HCT116 (cell line): Measurements from ENCODE around the gene POPDC3. TPM values are rescaled to one million over a fixed set of nuclear protein-coding genes. Genes with fewer than 3 reads are reported as not detected.

Source experiments
- ATAC-seq: fragments of 200-7000 bp; cut with Tn5 transposase; 2 replicates; pipeline ENCODE4 v1.9.1; 2020; ENCODE audit warnings: mild to moderate bottlenecking, moderate library complexity
- BruUV-seq: library from RNA; stranded (reverse); fragments of 400-500 nt; replicated peaks from 2 replicates; lab custom pipeline; 2021; lab: Mats Ljungman, UMichigan
- CTCF ChIA-PET: fragments of 300-600 bp; sonication (Branson Sonifier 250); formaldehyde crosslinking; loops from one replicate; lab custom pipeline; 2021; ENCODE audit warnings: antibody characterized with exemption; lab: Charles Lee
- POLR2A ChIA-PET: fragments of 300-600, 350-600 bp; sonication (Branson Sonifier 250); formaldehyde crosslinking; loops from one replicate; lab custom pipeline; 2021; ENCODE audit warnings: antibody characterized with exemption; lab: Charles Lee
- RAD21 ChIA-PET, 2 experiments: fragments of 300-600 bp; sonication (Branson Sonifier 250); formaldehyde crosslinking; loops; one replicate each; lab custom pipeline; 2023; ENCODE audit warnings: low total read pairs in 2 of 2; ENCODE audit not compliant: uncharacterized antibody in 2 of 2, unreplicated experiment in 2 of 2, low non-redundant PET in 1 of 2; lab: Charles Lee
- DNase-seq: peaks from one replicate; pipeline ENCODE4 v3.0.0-alpha.2; 2010; ENCODE audit warnings: low read depth, low spot score
- H2AFZ ChIP-seq: fragments of 200-600 bp; shearing (Covaris generic), sonication (generic); 2 replicates; pipeline ENCODE4 v1.6.1; 2017; ENCODE audit warnings: low read depth, mixed run types, mixed read lengths, antibody characterized with exemption, low read length; ENCODE audit not compliant: poor library complexity, severe bottlenecking
- H3K27ac ChIP-seq: 2 replicates; pipeline ENCODE4 v1.5.1; 2012; ENCODE audit warnings: low read depth, low read length
- H3K27me3 ChIP-seq: fragments of 200-600 bp; sonication (generic); 2 replicates; pipeline ENCODE4 v1.6.1; 2016; ENCODE audit warnings: mixed run types, low read length, mixed read lengths; ENCODE audit not compliant: insufficient read depth
- H3K36me3 ChIP-seq, 2 experiments: fragments of 200-500 bp in 1 of 2; fragments of 200-600 bp in 1 of 2; sonication (Bioruptor generic) in 1 of 2; sonication (generic) in 1 of 2; 2 replicates each; pipeline versions ENCODE4 v1.5.1 to v1.6.1; 2014 to 2016; ENCODE audit warnings: low read length in 2 of 2, inconsistent platforms in 1 of 2, mixed read lengths in 1 of 2, mixed run types in 1 of 2; ENCODE audit not compliant: insufficient read depth in 2 of 2, control insufficient read depth in 1 of 2
- H3K4me1 ChIP-seq, 2 experiments: fragments of 200-600 bp in 1 of 2; sonication (generic) in 1 of 2; 2 replicates each; pipeline versions ENCODE4 v1.5.1 to v1.6.1; 2012 to 2017; ENCODE audit warnings: low read length in 2 of 2, inconsistent platforms in 1 of 2, mild to moderate bottlenecking in 1 of 2, mixed read lengths in 1 of 2, mixed run types in 1 of 2, moderate library complexity in 1 of 2; ENCODE audit not compliant: insufficient read depth in 2 of 2, control insufficient read depth in 1 of 2
- H3K4me2 ChIP-seq: fragments of 200-600 bp; sonication (generic); 2 replicates; pipeline ENCODE4 v1.6.1; 2017; ENCODE audit warnings: mixed run types, low read length, mixed read lengths
- H3K4me3 ChIP-seq, 2 experiments: fragments of 200-600 bp in 1 of 2; sonication (generic) in 1 of 2; replicated peaks in 1 of 2; 2 replicates each; pipeline ENCODE4 v1.5.1; 2011 to 2016; ENCODE audit warnings: low read length in 2 of 2, control low read depth in 1 of 2, low read depth in 1 of 2, mild to moderate bottlenecking in 1 of 2, mixed read lengths in 1 of 2, mixed run types in 1 of 2
- H3K79me2 ChIP-seq: fragments of 200-600 bp; sonication (generic); 2 replicates; pipeline ENCODE4 v1.6.1; 2017; ENCODE audit warnings: mild to moderate bottlenecking, mixed run types, low read length, moderate library complexity, mixed read lengths; ENCODE audit not compliant: insufficient read depth
- H3K9ac ChIP-seq: fragments of 200-600 bp; sonication (generic); 2 replicates; pipeline ENCODE4 v1.6.1; 2016; ENCODE audit warnings: low read length, mixed read lengths
- H3K9me2 ChIP-seq: fragments of 200-600 bp; sonication (generic), shearing (Covaris generic); 2 replicates; pipeline ENCODE4 v1.6.1; 2017; ENCODE audit warnings: mixed run types, mild to moderate bottlenecking, moderate library complexity; ENCODE audit not compliant: insufficient read depth
- H3K9me3 ChIP-seq, 2 experiments: fragments of 200-500 bp in 1 of 2; fragments of 200-600 bp in 1 of 2; sonication (Bioruptor generic) in 1 of 2; sonication (generic) in 1 of 2; 2 replicates each; pipeline ENCODE4 v1.6.1; 2014 to 2017; ENCODE audit warnings: low read length in 2 of 2, mixed read lengths in 2 of 2, inconsistent platforms in 1 of 2, low read depth in 1 of 2, mild to moderate bottlenecking in 1 of 2, mixed run types in 1 of 2, moderate library complexity in 1 of 2; ENCODE audit not compliant: control insufficient read depth in 1 of 2, insufficient read depth in 1 of 2
- H4K20me1 ChIP-seq: fragments of 200-600 bp; sonication (generic), shearing (Covaris generic); 2 replicates; pipeline ENCODE4 v1.6.1; 2017; ENCODE audit warnings: mixed run types, mild to moderate bottlenecking, moderate library complexity; ENCODE audit not compliant: insufficient read depth
- CBX3 ChIP-seq: IDR thresholded peaks from 2 replicates; pipeline ENCODE4 v1.6.1; 2012; ENCODE audit warnings: low read depth
- EGR1 ChIP-seq: IDR thresholded peaks from 2 replicates; pipeline ENCODE4 v1.6.1; 2012; ENCODE audit warnings: low read depth
- JUND ChIP-seq: IDR thresholded peaks from 2 replicates; pipeline ENCODE4 v1.6.1; 2012
- MAX ChIP-seq: IDR thresholded peaks from 2 replicates; pipeline ENCODE4 v1.6.1; 2012
- RAD21 ChIP-seq: IDR thresholded peaks from 2 replicates; pipeline ENCODE4 v1.6.1; 2012; ENCODE audit warnings: low read depth, mild to moderate bottlenecking
- TCF7L2 ChIP-seq: IDR thresholded peaks from 2 replicates; pipeline ENCODE4 v1.7.0; 2011; ENCODE audit warnings: borderline replicate concordance, inconsistent platforms; ENCODE audit not compliant: insufficient read depth, insufficient read length; ENCODE audit errors: extremely low read depth
- ZFX ChIP-seq: fragments of 450-650 bp; IDR thresholded peaks from 2 replicates; pipeline ENCODE4 v1.6.1; 2017
- intact Hi-C: fragments of 100-400 bp; cut with micrococcal nuclease; formaldehyde crosslinking; loops from 2 replicates; pipeline ENCODE4 v1.10.0; 2022
- total RNA-seq: library from RNA; stranded (reverse); gene quantifications from one replicate; pipeline ENCODE4 v1.2.1, GENCODE V29; 2021; ENCODE audit not compliant: unreplicated experiment
- TF ChIP-seq, protein P1 (sequence below), 3 experiments: fragments of 200-600 bp in 1 of 3; sonication (generic) in 1 of 3; IDR thresholded peaks in 2 of 3; conservative IDR thresholded peaks in 1 of 3; 2 replicates each; pipeline ENCODE4 v1.5.1; 2012 to 2017; ENCODE audit warnings: low read depth in 2 of 3, low read length in 2 of 3, antibody characterized with exemption in 1 of 3, borderline replicate concordance in 1 of 3, control low read depth in 1 of 3, mild to moderate bottlenecking in 1 of 3, mixed read lengths in 1 of 3, mixed run types in 1 of 3, moderate library complexity in 1 of 3; ENCODE audit not compliant: insufficient read depth in 1 of 3
- TF ChIP-seq, protein P2 (sequence below): IDR thresholded peaks from 2 replicates; pipeline ENCODE4 v1.6.1; 2011; ENCODE audit warnings: mild to moderate bottlenecking, low read length, moderate library complexity; ENCODE audit not compliant: insufficient replicate concordance; ENCODE audit errors: extremely low read depth

The POPDC3 gene
- total RNA-seq, 1 experiment from 2014 or later, result 10.1 TPM

GRCh38 chr6:105135056-105135455 lies 44.8 kb downstream of the POPDC3 start:
- no peaks in the 10 kb centered on the region for H4K20me1 ChIP-seq
- no peaks in the 10 kb centered on the region for H3K27me3 ChIP-seq
- no peak overlapping the region for H3K4me2 ChIP-seq
- ATAC-seq, result peak; percentile 52
- H3K9me2 ChIP-seq, result no peaks in the 10 kb centered on the region
- ChIA-PET RAD21 (no interaction called here), POLR2A (no interaction called here), CTCF (no interaction called here)
- intact Hi-C loops, result no loop called here
- DNase-seq, result no peak
- H3K79me2 ChIP-seq, result no peaks in the 10 kb centered on the region
- H3K4me1 ChIP-seq, result peaks cover 3 to 13% of the 10 kb centered on the region in 2 experiments; a peak in 3 of 4 replicates
- no peak overlapping the region for H3K9ac ChIP-seq
- H3K9me3 ChIP-seq, result no peaks in the 10 kb centered on the region
- no peak overlapping the region for H3K4me3 ChIP-seq
- H3K27ac ChIP-seq, result no peak overlapping the region
- no peaks in the 10 kb centered on the region for H3K36me3 ChIP-seq
- TF ChIP-seq, protein P1, sequence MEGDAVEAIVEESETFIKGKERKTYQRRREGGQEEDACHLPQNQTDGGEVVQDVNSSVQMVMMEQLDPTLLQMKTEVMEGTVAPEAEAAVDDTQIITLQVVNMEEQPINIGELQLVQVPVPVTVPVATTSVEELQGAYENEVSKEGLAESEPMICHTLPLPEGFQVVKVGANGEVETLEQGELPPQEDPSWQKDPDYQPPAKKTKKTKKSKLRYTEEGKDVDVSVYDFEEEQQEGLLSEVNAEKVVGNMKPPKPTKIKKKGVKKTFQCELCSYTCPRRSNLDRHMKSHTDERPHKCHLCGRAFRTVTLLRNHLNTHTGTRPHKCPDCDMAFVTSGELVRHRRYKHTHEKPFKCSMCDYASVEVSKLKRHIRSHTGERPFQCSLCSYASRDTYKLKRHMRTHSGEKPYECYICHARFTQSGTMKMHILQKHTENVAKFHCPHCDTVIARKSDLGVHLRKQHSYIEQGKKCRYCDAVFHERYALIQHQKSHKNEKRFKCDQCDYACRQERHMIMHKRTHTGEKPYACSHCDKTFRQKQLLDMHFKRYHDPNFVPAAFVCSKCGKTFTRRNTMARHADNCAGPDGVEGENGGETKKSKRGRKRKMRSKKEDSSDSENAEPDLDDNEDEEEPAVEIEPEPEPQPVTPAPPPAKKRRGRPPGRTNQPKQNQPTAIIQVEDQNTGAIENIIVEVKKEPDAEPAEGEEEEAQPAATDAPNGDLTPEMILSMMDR (IDR thresholded peaks at IDR 0.05 in 2 of 3, conservative IDR thresholded peaks at IDR 0.05 in 1 of 3; ENCODE audit: borderline replicate concordance in 1 of 3, insufficient read depth in 1 of 3, low read depth in 2 of 3, low read length in 2 of 3), result peak in 2 of 3 experiments; percentile 25 to 34; a peak in 1 of 6 replicates
- TF ChIP-seq RAD21 (peak; percentile 30; the same call in 1 of the 2 replicates), MAX (no peak), ZFX (no peak)
- H2AFZ ChIP-seq, result no peak overlapping the region
- no TSS peak for BruUV-seq

- Histone ChIP-seq H4K20me1 (no peaks in the 10 kb centered on the region), H2AFZ (no peak overlapping the region), H3K9ac (no peak overlapping the region), H3K79me2 (no peaks in the 10 kb centered on the region), H3K4me1 (no peaks in the 10 kb centered on the region), H3K4me3 (no peak overlapping the region), H3K27me3 (no peaks in the 10 kb centered on the region), H3K9me3 (no peaks in the 10 kb centered on the region), H3K36me3 (no peaks in the 10 kb centered on the region), H3K27ac (no peak overlapping the region), H3K9me2 (no peaks in the 10 kb centered on the region), H3K4me2 (no peak overlapping the region)
- intact Hi-C loops, result no loop called here
- DNase-seq (no peak), ATAC-seq (no peak)
- RAD21 ChIA-PET, result no interaction called here
- CTCF ChIA-PET, result interaction anchor here (1.7 kb wide), 1 partner anchor 35 kb away, joined by 3 read pairs; no protein-coding TSS in a partner anchor
- no TSS peak for BruUV-seq
- POLR2A ChIA-PET, result no interaction called here
- TF ChIP-seq EGR1, result no peak
- TF ChIP-seq CBX3, result no peak
- TF ChIP-seq RAD21, result no peak
- TF ChIP-seq, protein P1 (IDR thresholded peaks at IDR 0.05 in 2 of 3, conservative IDR thresholded peaks at IDR 0.05 in 1 of 3; ENCODE audit: borderline replicate concordance in 1 of 3, insufficient read depth in 1 of 3, low read depth in 2 of 3, low read length in 2 of 3), result no peak
- TF ChIP-seq TCF7L2, result no peak
- TF ChIP-seq JUND, result no peak
- TF ChIP-seq, protein P2, sequence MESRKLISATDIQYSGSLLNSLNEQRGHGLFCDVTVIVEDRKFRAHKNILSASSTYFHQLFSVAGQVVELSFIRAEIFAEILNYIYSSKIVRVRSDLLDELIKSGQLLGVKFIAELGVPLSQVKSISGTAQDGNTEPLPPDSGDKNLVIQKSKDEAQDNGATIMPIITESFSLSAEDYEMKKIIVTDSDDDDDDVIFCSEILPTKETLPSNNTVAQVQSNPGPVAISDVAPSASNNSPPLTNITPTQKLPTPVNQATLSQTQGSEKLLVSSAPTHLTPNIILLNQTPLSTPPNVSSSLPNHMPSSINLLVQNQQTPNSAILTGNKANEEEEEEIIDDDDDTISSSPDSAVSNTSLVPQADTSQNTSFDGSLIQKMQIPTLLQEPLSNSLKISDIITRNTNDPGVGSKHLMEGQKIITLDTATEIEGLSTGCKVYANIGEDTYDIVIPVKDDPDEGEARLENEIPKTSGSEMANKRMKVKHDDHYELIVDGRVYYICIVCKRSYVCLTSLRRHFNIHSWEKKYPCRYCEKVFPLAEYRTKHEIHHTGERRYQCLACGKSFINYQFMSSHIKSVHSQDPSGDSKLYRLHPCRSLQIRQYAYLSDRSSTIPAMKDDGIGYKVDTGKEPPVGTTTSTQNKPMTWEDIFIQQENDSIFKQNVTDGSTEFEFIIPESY, result no peak
- no peak for TF ChIP-seq ZFX
Measured at GRCh38 chr6:105122717-105123116, 57.1 kb downstream of the POPDC3 start.
